Measurements from ENCODE around the gene CLSTN2.

Gene CLSTN2

GRCh38 chr3:139941580-139941979 is 6.6 kb downstream of the CLSTN2 start:
- DNase-seq (ENCODE audit: low read depth in 3 of 3) = no peak

GRCh38 chr3:139944256-139944910 is 9.4 kb downstream of the CLSTN2 start:
- DNase-seq (ENCODE audit: low read depth in 3 of 3) = no peak

- DNase-seq (ENCODE audit: low read depth in 3 of 3) = no peak
Measured at GRCh38 chr3:139945386-139945785, 10.4 kb downstream of the CLSTN2 start.

- no peak for DNase-seq (ENCODE audit: low read depth in 3 of 3)
Measured at GRCh38 chr3:139945942-139946341, 11.0 kb downstream of the CLSTN2 start.

GRCh38 chr3:139948467-139948866 is 13.5 kb downstream of the CLSTN2 start:
- no peak for DNase-seq (ENCODE audit: low read depth in 3 of 3)

GRCh38 chr3:139948898-139949297 is 13.9 kb downstream of the CLSTN2 start:
- DNase-seq (ENCODE audit: low read depth in 3 of 3) = no peak

- no peak for DNase-seq (ENCODE audit: low read depth in 3 of 3)
Measured at GRCh38 chr3:139953131-139953910, 18.3 kb downstream of the CLSTN2 start.

- no peak for DNase-seq (ENCODE audit: low read depth in 3 of 3)
Measured at GRCh38 chr3:139954146-139954860, 19.3 kb downstream of the CLSTN2 start.

- no peak for DNase-seq (ENCODE audit: low read depth in 3 of 3)
Measured at GRCh38 chr3:139957844-139958243, 22.9 kb downstream of the CLSTN2 start.

GRCh38 chr3:139969386-139969785 is 34.4 kb downstream of the CLSTN2 start:
- no peak for DNase-seq (ENCODE audit: low read depth in 3 of 3)

- no peak for DNase-seq (ENCODE audit: low read depth in 3 of 3)
Measured at GRCh38 chr3:139970526-139970925, 35.5 kb downstream of the CLSTN2 start.

GRCh38 chr3:139974809-139975425 is 39.9 kb downstream of the CLSTN2 start:
- DNase-seq (ENCODE audit: low read depth in 3 of 3) = no peak

GRCh38 chr3:139975594-139976365 is 40.8 kb downstream of the CLSTN2 start:
- DNase-seq (ENCODE audit: low read depth in 3 of 3) = no peak

GRCh38 chr3:139978966-139979365 is 44.0 kb downstream of the CLSTN2 start:
- DNase-seq (ENCODE audit: low read depth in 3 of 3) = no peak

GRCh38 chr3:139979991-139980390 is 45.0 kb downstream of the CLSTN2 start:
- DNase-seq (ENCODE audit: low read depth in 3 of 3) = no peak

- no peak for DNase-seq (ENCODE audit: low read depth in 3 of 3)
Measured at GRCh38 chr3:139982404-139982803, 47.4 kb downstream of the CLSTN2 start.

GRCh38 chr3:139985576-139985975 is 50.6 kb downstream of the CLSTN2 start:
- DNase-seq (ENCODE audit: low read depth in 3 of 3) = no peak

- DNase-seq (ENCODE audit: low read depth in 3 of 3) = no peak
Measured at GRCh38 chr3:139987908-139988307, 52.9 kb downstream of the CLSTN2 start.

GRCh38 chr3:139988472-139989156 is 53.6 kb downstream of the CLSTN2 start:
- DNase-seq (ENCODE audit: low read depth in 3 of 3) = no peak

GRCh38 chr3:139994891-139995290 is 59.9 kb downstream of the CLSTN2 start:
- DNase-seq (ENCODE audit: low read depth in 3 of 3) = no peak

GRCh38 chr3:140004271-140004670 is 69.3 kb downstream of the CLSTN2 start:
- no peak for DNase-seq (ENCODE audit: low read depth in 3 of 3)

Measured in stimulated activated CD4-positive, alpha-beta T cell treated with anti-CD3 and anti-CD28 coated beads, TNF-alpha, amount 100 ng/mL, for 48 hours (primary cell).